ENCODE data around the gene THYN1.

DNA sequence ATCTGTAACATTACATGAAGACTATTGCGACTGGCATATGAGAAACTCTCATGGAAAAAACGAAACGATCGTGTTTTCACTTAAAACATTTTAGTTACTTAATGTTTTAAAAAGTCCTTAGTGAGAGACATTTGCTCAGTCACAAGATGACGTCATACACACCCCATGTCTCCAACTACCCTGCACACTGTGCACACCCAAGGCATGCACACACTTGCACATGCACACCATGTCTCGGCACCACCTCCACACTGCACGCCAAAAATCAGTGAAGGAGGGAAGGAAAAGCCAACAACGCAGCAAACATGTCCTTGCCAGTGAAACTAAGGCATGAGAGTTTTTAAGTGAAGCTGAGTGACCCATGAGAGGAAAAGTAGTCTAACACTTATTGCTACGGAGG is 47.4 kb downstream of the THYN1 start:
- TF ChIP-seq TAF1 (IDR thresholded peaks at IDR 0.05; ENCODE audit: low read depth, low read length) (no peak), POU2F2 (IDR thresholded peaks at IDR 0.05; ENCODE audit: low read depth, low read length) (no peak), POLR2A (IDR thresholded peaks at IDR 0.05; ENCODE audit: low read depth, low read length) (no peak), POLR2AphosphoS5 (IDR thresholded peaks at IDR 0.05; ENCODE audit: low read depth, low read length) (no peak), SPI1 (IDR thresholded peaks at IDR 0.05; ENCODE audit: low read depth, low read length) (no peak)

All from GM12891 (cell line).